ENCODE results near the gene METRN. TPM values are rescaled to one million over a fixed set of nuclear protein-coding genes. Genes with fewer than 3 reads are reported as not detected.

Gene METRN
- total RNA-seq, 1 experiment from 2014 or later: 69.5 TPM

- Mint-ChIP-seq H3K36me3 (ENCODE audit: insufficient read depth, unreplicated experiment) (peaks cover 38% of the 10 kb centered on the region), H3K9me3 (ENCODE audit: unreplicated experiment) (no peaks in the 10 kb centered on the region), H3K4me1 (ENCODE audit: insufficient read depth, unreplicated experiment) (peaks cover 9% of the 10 kb centered on the region), H3K27ac (ENCODE audit: low read depth, unreplicated experiment) (no peak overlapping the region), H3K4me3 (ENCODE audit: unreplicated experiment) (no peak overlapping the region), H3K27me3 (ENCODE audit: insufficient read depth, unreplicated experiment) (no peaks in the 10 kb centered on the region)
- intact Hi-C loops (cut with micrococcal nuclease): no loop called here
- no peak for DNase-seq (ENCODE audit: unreplicated experiment)
- CTCF ChIA-PET: no interaction called here
- POLR2A ChIA-PET: interaction anchor here (0.7 to 9.6 kb wide), 5 partner anchors 9 to 65 kb away, joined by 3 to 124 read pairs (median 6); partner anchors contain the start of genes CHTF18, METRN, RPUSD1 and STUB1
- TF ChIP-seq CTCF (IDR thresholded peaks at IDR 0.05; ENCODE audit: unreplicated experiment): no peak
- BruUV-seq (replicated peaks): no TSS peak
These were observed 8.1 kb downstream of the METRN start for GRCh38 chr16:722835-723633.

GRCh38 chr16:723695-724094 is 8.8 kb downstream of the METRN start:
- Mint-ChIP-seq H3K27ac (ENCODE audit: low read depth, unreplicated experiment) (no peak overlapping the region), H3K36me3 (ENCODE audit: insufficient read depth, unreplicated experiment) (peaks cover 39% of the 10 kb centered on the region), H3K4me1 (ENCODE audit: insufficient read depth, unreplicated experiment) (peaks cover 7% of the 10 kb centered on the region), H3K27me3 (ENCODE audit: insufficient read depth, unreplicated experiment) (no peaks in the 10 kb centered on the region), H3K9me3 (ENCODE audit: unreplicated experiment) (no peaks in the 10 kb centered on the region), H3K4me3 (ENCODE audit: unreplicated experiment) (no peak overlapping the region)
- no peak for TF ChIP-seq CTCF (IDR thresholded peaks at IDR 0.05; ENCODE audit: unreplicated experiment)
- POLR2A ChIA-PET: interaction anchor here (0.6 to 9.6 kb wide), 5 partner anchors 10 to 657 kb away, joined by 3 to 124 read pairs (median 6); partner anchors contain the start of genes METRN and STUB1
- intact Hi-C loops (cut with micrococcal nuclease): no loop called here
- BruUV-seq (replicated peaks): no TSS peak
- DNase-seq (ENCODE audit: unreplicated experiment): no peak
- CTCF ChIA-PET: interaction anchor here (1.1 to 2.3 kb wide), 3 partner anchors 11 to 61 kb away, joined by 3 to 9 read pairs (median 7); no protein-coding TSS in a partner anchor

GRCh38 chr16:724188-725040 is 9.5 kb downstream of the METRN start:
- Mint-ChIP-seq H3K4me3 (ENCODE audit: unreplicated experiment) (no peak overlapping the region), H3K4me1 (ENCODE audit: insufficient read depth, unreplicated experiment) (no peaks in the 10 kb centered on the region), H3K27me3 (ENCODE audit: insufficient read depth, unreplicated experiment) (no peaks in the 10 kb centered on the region), H3K36me3 (ENCODE audit: insufficient read depth, unreplicated experiment) (peaks cover 38% of the 10 kb centered on the region), H3K27ac (ENCODE audit: low read depth, unreplicated experiment) (no peak overlapping the region), H3K9me3 (ENCODE audit: unreplicated experiment) (no peaks in the 10 kb centered on the region)
- no peak for TF ChIP-seq CTCF (IDR thresholded peaks at IDR 0.05; ENCODE audit: unreplicated experiment)
- no TSS peak for BruUV-seq (replicated peaks)
- DNase-seq (ENCODE audit: unreplicated experiment): no peak
- intact Hi-C loops (cut with micrococcal nuclease): loop anchor here (5.0 kb wide), 1 partner anchor 63 kb away; the partner anchor contains the start of genes CHTF18 and RPUSD1
- ChIA-PET POLR2A (interaction anchor here (0.6 to 9.6 kb wide), 9 partner anchors 11 to 656 kb away, joined by 3 to 124 read pairs (median 6); partner anchors contain the start of genes CIAO3, METRN, METTL26 and STUB1), CTCF (interaction anchor here (0.7 to 2.3 kb wide), 4 partner anchors 12 to 60 kb away, joined by 3 to 9 read pairs (median 5); no protein-coding TSS in a partner anchor)
